ENCODE results near the gene ABCD1. TPM values are rescaled to one million over a fixed set of nuclear protein-coding genes. Genes with fewer than 3 reads are reported as not detected.

Gene ABCD1
- 3.3 and 4.5 TPM in 2 replicates for total RNA-seq

DNA sequence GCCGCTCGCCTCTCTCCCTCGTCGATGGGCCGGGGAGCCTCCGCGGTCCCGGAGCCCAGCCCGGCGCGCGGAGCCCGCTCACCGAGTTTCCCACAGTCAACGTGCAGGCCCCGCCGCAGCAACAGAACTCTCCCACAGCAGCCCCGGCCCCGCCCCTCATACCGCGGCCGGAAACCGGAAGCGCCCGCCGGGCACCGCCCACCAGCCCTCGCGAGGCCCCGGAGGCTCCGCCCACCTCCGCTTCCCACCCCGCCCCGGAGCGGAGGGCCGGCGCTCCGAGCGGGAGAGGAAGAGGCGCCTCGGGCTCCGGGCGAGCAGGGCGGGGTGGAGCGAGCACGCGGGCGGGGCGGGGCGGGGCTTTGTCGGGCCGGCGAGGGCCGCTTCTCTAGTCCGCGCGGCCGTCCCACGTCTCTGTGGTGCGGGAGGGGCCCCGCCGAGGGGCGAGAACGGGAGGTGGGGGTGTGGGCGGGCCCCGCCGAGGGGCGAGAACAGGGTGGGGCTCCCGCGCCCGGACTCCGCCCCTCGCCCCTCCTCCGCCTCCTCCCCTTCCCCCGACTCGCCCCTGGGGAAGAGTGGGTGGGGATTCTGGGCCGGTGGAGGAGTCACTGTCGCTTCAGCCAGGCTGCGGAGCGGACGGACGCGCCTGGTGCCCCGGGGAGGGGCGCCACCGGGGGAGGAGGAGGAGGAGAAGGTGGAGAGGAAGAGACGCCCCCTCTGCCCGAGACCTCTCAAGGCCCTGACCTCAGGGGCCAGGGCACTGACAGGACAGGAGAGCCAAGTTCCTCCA lies at the start of gene ABCD1, which contains the start of gene BCAP31:
ABCD1 (plus strand) TSS at position 605 of the 787 bp plus-strand sequence. CDS start 411 bp downstream, outside the sequence.
BCAP31 (minus strand) TSS at position 136 of the 787 bp plus-strand sequence. CDS start 1,143 bp downstream, outside the sequence.

DNA sequence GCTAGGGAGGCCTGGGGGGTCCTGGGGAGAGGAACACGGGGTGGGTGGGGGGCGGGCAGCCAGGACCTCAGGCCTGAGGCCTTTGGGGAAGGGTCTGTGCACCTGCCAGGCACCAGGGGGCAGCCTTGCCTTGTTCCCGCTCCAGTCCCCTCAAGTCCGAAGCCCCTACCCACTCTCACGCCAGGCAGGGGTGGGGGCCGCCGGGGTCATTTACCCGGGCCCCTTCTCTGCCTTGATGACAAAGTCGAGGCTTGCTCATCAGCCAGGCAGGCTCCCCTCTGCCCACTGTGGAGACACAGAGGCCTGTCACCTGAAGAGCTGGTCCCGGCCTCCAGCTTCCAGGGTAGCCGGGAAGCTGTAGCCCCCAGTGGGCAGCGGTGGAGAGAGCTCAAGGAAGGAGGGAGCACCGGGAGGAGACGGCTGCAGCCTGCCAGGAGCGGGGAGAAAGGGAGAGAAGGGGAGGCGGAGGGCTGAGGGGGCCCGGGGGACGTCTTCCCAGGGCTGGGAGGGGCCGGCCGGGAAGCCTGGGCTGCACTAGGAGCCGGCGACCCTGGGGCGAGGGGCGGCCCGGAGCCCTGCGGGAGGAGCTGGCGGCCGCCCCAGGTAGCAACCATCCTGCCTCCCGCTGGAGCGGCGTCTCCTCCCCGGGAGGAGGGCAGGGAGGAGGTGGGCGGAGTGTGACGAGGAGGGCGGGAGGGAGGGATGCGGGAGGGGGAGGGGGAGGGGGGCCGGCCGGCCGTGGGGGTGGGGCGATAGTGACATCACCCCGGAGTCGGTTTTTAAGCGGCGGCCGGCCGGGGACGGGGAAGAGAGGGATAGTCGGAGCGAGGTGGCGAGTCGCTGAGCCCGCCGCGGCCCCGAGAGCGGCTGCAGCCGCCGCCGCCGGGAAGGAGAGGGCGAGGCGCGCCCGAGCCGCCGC lies 37.3 kb upstream of the ABCD1 start, which contains the start of gene SLC6A8:
SLC6A8 (plus strand) TSS at position 806 of the 919 bp plus-strand sequence. CDS start 649 bp downstream, outside the sequence.

DNA sequence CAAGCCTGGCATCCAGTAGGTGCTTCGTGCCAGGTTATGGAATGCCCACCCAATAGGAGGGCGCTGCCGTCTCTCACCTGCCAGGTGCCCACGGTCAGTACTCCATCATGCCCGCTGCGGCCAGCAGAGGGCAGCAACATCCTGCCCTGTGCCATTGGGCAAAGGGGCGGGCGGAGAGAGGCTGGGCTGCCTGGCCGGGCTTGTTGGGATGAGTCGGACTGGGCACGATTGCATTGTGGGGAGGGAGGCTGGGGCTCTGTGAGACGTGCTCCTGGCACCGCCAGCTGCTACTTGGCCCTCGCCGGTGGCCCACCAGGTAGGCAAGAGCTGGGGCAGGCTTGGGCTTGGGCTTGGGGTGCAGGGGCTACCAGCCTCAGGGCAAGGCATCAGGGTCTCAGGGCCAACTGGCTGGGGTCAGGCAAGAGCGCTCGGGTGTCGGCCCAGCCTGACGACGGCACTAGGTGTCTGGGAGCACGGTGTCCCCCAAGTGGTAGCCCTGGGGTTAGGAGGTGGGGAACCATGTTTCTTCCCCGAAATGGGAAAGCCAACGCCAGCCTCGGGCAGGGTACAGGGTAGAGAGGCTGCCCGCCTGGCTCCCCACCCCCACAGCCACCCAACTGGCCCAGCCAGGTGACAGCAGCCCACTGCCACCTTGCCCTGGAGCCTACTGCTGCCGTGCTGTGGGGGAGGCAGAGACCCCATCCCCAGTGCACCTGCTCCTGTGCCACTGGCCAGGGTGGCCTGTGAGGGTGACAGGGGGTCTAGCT lies 39.5 kb downstream of the ABCD1 start, which contains the start of gene PLXNB3:
PLXNB3 (plus strand) TSS at position 261 of the 767 bp plus-strand sequence. CDS start 1,287 bp downstream, outside the sequence.

DNA sequence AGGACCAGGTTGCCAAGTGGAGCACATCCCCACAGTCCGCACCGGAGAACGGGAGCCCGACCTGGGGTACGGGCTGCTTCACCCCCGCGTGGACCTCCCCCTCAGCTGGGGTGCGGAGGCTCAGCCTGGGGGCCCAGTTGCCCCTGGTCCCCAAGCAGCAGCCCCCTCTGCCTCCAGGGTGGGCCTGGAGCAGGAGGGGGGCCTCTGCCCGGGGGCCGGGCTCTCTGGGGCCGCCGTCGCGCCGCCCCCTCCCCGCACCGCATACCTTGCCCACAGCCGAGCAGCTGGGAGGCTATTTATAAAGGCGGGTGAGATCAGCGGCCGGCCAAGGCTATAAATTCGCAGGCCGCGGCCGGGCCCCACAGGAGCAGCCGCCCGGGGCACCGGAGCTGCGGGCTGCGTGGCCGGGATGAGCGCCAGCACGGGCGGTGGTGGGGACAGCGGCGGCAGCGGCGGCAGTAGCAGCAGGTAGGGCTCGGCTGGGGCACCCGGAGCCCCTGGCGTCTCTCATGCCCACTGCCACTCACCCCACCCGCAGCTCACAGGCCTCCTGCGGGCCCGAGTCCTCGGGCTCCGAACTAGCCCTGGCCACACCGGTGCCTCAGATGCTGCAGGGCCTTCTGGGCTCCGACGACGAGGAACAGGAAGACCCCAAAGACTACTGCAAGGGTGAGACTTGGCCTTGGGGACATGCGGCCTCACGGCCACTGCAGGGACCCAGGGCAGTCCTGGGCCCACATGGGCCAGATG lies 56.2 kb downstream of the ABCD1 start, which contains the start of gene SRPK3:
SRPK3 (plus strand) TSS at position 364 of the 750 bp plus-strand sequence; CDS start at position 410, 46 bp downstream.

Other genes with a start within 250 kb of the ABCD1 start
- gene BGN, start 229.9 kb upstream of the ABCD1 start, total RNA-seq, result 0.56 TPM in 1 of 2 replicates, not detected in the other
- gene ATP2B3, start 207.2 kb upstream of the ABCD1 start, total RNA-seq, result not detected in 2 replicates
- 34.4 and 50.3 TPM in 2 replicates for gene CCNQ, start 125.7 kb upstream of the ABCD1 start, total RNA-seq
- gene DUSP9, start 77.7 kb upstream of the ABCD1 start, total RNA-seq, result 5.4 and 5.9 TPM in 2 replicates
- gene PNCK, start 51.0 kb upstream of the ABCD1 start, total RNA-seq, result 1.2 and 1.5 TPM in 2 replicates
- 47.9 and 56.6 TPM in 2 replicates for gene SLC6A8, start 36.9 kb upstream of the ABCD1 start, total RNA-seq
- 164 and 185 TPM in 2 replicates for gene BCAP31, start 469 bp upstream of the ABCD1 start, total RNA-seq
- gene PLXNB3, start 39.4 kb downstream of the ABCD1 start, total RNA-seq, result 7.3 and 9.0 TPM in 2 replicates
- 0.07 TPM in 1 of 2 replicates, not detected in the other for gene SRPK3, start 56.2 kb downstream of the ABCD1 start, total RNA-seq
- gene IDH3G, start 69.5 kb downstream of the ABCD1 start, total RNA-seq, result 65.0 and 70.2 TPM in 2 replicates
- 129 and 259 TPM in 2 replicates for gene SSR4, start 69.8 kb downstream of the ABCD1 start, total RNA-seq
- 0.14 TPM in 1 of 2 replicates, not detected in the other for gene PDZD4, start 105.7 kb downstream of the ABCD1 start, total RNA-seq
- 1.3 and 1.6 TPM in 2 replicates for gene L1CAM, start 161.3 kb downstream of the ABCD1 start, total RNA-seq
- not detected in 2 replicates for gene AVPR2, start 179.8 kb downstream of the ABCD1 start, total RNA-seq
- 1.2 and 7.0 TPM in 2 replicates for gene ARHGAP4, start 201.4 kb downstream of the ABCD1 start, total RNA-seq
- 149 and 176 TPM in 2 replicates for gene NAA10, start 210.2 kb downstream of the ABCD1 start, total RNA-seq
- 0.09 and 0.21 TPM in 2 replicates for gene RENBP, start 219.8 kb downstream of the ABCD1 start, total RNA-seq
- 35.4 and 50.1 TPM in 2 replicates for gene HCFC1, start 247.0 kb downstream of the ABCD1 start, total RNA-seq
- 10.3 and 12.4 TPM in 2 replicates for gene TMEM187, start 247.9 kb downstream of the ABCD1 start, total RNA-seq

Data from airway epithelial cell (primary cell).